Activated CD4-positive, alpha-beta T cell treated with anti-CD3 and anti-CD28 coated beads, Interleukin-2, amount 10 ng/mL, durations not matched to agents 7 days and 5 days (primary cell): ENCODE data around the gene SNRPA1. TPM values are rescaled to one million over a fixed set of nuclear protein-coding genes. Genes with fewer than 3 reads are reported as not detected.

Source experiments
- CTCF ChIA-PET: fragments of 350-600 bp; sonication (Branson Sonifier 250); formaldehyde crosslinking; loops from one replicate; lab custom pipeline; 2021; ENCODE audit warnings: antibody characterized with exemption; lab: Charles Lee
- POLR2A ChIA-PET: fragments of 350-600 bp; sonication (Branson Sonifier 250); formaldehyde crosslinking; loops from one replicate; lab custom pipeline; 2021; ENCODE audit warnings: antibody characterized with exemption; lab: Charles Lee
- DNase-seq: peaks from one replicate; pipeline ENCODE4 v3.0.0-alpha.2; 2020
- H3K27ac Mint-ChIP-seq: one replicate; pipeline ENCODE4 v1.8.0; 2021; ENCODE audit warnings: mild to moderate bottlenecking, moderate library complexity, mixed read lengths
- H3K27me3 Mint-ChIP-seq: one replicate; pipeline ENCODE4 v1.8.0; 2021; ENCODE audit warnings: mixed read lengths
- H3K36me3 Mint-ChIP-seq: one replicate; pipeline ENCODE4 v1.8.0; 2021; ENCODE audit warnings: low read depth, mixed read lengths
- H3K4me1 Mint-ChIP-seq: one replicate; pipeline ENCODE4 v1.8.0; 2021; ENCODE audit warnings: mixed read lengths
- H3K4me3 Mint-ChIP-seq: one replicate; pipeline ENCODE4 v1.8.0; 2021; ENCODE audit warnings: mild to moderate bottlenecking, moderate library complexity, mixed read lengths
- H3K9me3 Mint-ChIP-seq: one replicate; pipeline ENCODE4 v1.8.0; 2021; ENCODE audit warnings: mixed read lengths
- total RNA-seq, 2 experiments: library from RNA; stranded (reverse); gene quantifications; one replicate each; pipeline ENCODE4 v1.2.3, GENCODE V29; 2021

Gene SNRPA1
- total RNA-seq, 2 experiments from 2014 or later = 92.8 to 109 TPM

DNA sequence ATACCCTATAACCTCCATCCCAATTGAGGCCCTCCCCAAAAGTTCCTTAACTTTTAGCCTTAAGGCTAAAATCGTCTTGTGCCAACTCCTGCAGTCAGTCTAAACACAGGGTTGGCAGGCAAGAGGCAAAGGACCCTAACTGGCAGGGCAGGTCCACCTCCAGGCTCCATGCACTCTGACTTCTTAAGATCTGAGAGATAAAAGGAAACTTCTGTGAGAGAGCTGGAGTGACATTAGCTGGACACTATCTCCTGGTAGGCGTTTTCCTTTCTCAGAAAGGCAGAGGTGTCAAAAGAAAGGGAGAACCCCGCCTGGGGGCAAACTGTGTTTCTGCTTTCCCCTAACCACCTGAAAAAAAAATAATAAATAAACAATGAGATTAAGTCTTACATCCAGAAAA is 46.8 kb downstream of the SNRPA1 start:
- no peaks in the 10 kb centered on the region for H3K27me3 Mint-ChIP-seq

DNA sequence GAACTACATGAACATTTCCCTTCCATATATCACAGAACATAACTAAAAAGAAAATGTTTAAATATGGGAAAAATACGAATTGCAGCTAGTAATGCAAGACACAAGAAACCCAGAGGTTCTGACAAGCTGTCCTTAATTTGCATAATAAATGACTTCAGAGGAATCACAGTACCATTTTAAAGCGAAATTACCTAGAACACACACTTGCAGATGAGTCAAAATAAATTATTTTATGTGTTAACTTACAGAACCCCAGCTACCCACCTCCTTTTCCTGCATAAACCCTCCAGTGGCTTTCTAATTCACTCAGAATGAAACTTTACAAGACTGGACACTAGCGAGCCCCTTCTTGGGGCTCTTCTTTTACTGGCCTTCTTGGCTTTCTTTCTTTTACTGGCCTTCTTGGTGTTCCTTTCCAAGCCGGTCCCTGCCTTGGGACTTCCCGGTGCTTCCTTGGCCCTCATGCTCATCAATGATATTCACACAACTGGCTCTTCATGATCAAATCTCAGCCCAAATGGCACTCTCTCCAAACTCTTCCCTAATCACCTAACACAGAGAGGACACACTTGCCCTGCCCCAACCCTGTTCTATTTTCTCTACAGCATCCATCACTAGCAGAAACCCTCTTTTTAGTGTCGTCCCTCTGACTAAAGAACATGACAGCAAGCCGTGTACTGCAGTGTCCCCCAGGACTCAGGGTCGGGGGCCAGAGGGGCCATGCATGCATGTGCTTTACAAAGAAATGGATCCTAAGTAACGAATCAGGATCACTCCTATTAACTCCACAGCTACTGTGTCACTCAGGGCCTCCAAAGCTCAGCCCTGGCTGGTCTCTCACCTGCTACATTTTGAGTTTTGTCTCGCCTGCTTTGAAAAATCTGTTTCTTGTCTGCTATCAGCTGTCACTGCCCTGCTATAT is 48.0 kb downstream of the SNRPA1 start:
- H3K27me3 Mint-ChIP-seq = no peaks in the 10 kb centered on the region
- H3K36me3 Mint-ChIP-seq = peaks cover 41% of the 10 kb centered on the region
- no peaks in the 10 kb centered on the region for H3K9me3 Mint-ChIP-seq
- ChIA-PET POLR2A (no interaction called here), CTCF (interaction anchor here (0.8 to 1.6 kb wide), 4 partner anchors 11 to 73 kb away, joined by 3 to 6 read pairs (median 3); no protein-coding TSS in a partner anchor)
- DNase-seq = no peak
- H3K4me1 Mint-ChIP-seq = peaks cover 82% of the 10 kb centered on the region
- H3K4me3 Mint-ChIP-seq = peak overlapping the region; percentile 6
- peak overlapping the region; percentile 33 for H3K27ac Mint-ChIP-seq

More for the DNA sequence above, 46.8 kb downstream of the SNRPA1 start:
- peak overlapping the region; percentile 33 for H3K27ac Mint-ChIP-seq
- no peak for DNase-seq
- ChIA-PET POLR2A (interaction anchor here (0.7 kb wide), 2 partner anchors 10 to 48 kb away, joined by 5 read pairs; no protein-coding TSS in a partner anchor), CTCF (interaction anchor here (0.9 to 1.6 kb wide), 3 partner anchors 10 to 133 kb away, joined by 3 to 6 read pairs (median 3); no protein-coding TSS in a partner anchor)
- H3K4me3 Mint-ChIP-seq = no peak overlapping the region
- peaks cover 80% of the 10 kb centered on the region for H3K4me1 Mint-ChIP-seq
- no peaks in the 10 kb centered on the region for H3K9me3 Mint-ChIP-seq
- peaks cover 36% of the 10 kb centered on the region for H3K36me3 Mint-ChIP-seq

DNA sequence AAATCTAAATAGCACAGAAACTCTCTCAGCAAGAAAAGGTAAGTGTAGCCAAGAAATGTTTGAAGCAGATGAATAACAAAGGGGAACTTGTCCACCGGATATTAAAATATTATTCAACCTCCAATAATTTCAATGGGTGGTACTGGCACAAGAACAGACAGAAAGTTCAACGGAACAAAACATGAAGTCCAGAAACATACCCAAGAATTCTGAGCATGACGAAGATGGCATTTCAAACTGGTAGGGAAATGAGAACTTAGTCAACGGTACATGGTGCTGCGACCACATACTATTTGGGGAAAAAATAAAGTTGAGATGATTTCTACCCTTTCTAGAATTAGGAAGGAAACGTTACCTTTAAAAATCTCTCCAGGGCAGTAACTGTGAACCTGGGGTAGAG is 48.7 kb downstream of the SNRPA1 start:
- H3K4me3 Mint-ChIP-seq = peak overlapping the region; percentile 8
- H3K9me3 Mint-ChIP-seq = no peaks in the 10 kb centered on the region
- H3K27ac Mint-ChIP-seq = peak overlapping the region; percentile 9
- H3K36me3 Mint-ChIP-seq = peaks cover 44% of the 10 kb centered on the region
- ChIA-PET POLR2A (no interaction called here), CTCF (interaction anchor here (0.8 to 1.1 kb wide), 2 partner anchors 40 to 74 kb away, joined by 3 read pairs; no protein-coding TSS in a partner anchor)
- H3K4me1 Mint-ChIP-seq = peaks cover 89% of the 10 kb centered on the region
- no peaks in the 10 kb centered on the region for H3K27me3 Mint-ChIP-seq
- DNase-seq = no peak

DNA sequence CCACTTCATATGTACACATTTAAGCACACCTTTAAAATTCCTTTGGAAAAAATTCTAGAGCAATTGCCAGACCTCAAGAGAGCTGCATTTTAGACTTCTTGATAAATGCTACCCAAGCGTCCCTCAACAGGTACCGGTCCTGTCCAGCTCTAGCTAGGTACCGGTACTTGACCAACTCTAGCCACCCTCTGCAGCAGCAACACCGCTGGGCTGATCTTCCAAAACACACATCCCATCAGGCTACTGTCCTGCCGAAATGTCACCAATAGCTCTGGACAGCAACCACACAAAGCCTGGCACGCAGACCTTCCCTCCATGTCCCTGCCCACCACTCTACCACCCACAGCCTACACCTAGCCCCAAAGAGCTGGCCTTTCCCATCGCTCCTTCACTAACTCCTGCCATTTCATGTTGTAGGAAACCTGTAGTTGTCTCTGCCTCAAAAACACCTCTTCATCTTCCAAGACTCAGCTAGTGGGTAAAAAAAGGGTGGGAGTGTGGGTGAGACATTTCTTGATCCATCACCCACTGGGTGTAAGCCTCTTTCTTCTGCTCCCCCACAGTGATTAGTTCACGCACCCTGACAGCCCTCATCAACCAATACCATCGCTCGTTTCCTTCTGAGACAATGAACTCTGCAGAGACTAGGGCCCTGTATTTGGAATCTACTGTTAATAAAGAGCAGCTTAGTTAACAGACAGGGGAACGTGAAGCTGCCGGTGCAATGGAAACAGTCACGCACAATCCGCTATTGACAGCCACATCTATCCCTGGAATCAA is 50.0 kb downstream of the SNRPA1 start:
- CTCF ChIA-PET = interaction anchor here (0.8 to 1.9 kb wide), 13 partner anchors 10 to 123 kb away, joined by 3 to 7 read pairs (median 4); no protein-coding TSS in a partner anchor

DNA sequence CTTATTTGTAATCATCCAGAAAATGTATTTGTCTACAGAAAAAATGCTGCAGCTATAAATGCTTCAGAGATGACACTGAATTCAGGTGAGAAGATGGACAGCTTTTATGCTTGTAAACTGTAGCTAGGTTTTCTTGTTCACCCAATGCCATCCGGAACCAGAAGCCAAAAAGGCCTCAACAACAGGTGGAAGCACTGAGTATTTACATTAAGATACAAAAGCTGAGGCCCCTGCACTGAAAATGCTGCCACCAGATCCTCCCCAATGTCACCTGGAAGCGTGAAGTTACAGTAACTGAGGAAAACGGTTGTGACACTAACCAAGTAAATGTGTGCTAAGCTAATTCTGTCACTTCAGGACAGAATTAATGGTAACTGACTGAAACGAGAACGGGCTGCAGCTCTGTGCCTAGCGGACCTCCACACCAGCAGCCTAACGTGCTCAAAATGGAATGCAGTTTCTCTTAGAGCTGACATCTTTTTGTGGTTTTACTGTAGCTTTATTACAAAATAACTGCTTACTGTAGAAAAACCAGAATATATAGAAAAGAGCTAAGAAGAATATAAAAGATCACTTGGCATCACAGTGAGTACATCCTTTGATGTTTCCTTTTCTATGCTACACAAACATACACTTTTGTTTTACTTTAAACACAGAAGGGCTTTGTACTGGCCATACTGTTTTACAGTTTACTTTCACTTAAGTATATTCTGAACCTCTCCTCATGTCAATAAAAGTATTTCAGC is 50.8 kb downstream of the SNRPA1 start:
- Mint-ChIP-seq H3K27ac (peak overlapping the region; percentile 76), H3K9me3 (no peaks in the 10 kb centered on the region), H3K4me3 (peak overlapping the region; percentile 60), H3K27me3 (no peaks in the 10 kb centered on the region), H3K36me3 (peaks cover 39% of the 10 kb centered on the region), H3K4me1 (peaks cover 94% of the 10 kb centered on the region)
- ChIA-PET POLR2A (interaction anchor here (0.7 to 0.9 kb wide), 2 partner anchors 38 to 44 kb away, joined by 3 read pairs; no protein-coding TSS in a partner anchor), CTCF (interaction anchor here (0.6 to 1.9 kb wide), 10 partner anchors 11 to 122 kb away, joined by 3 to 7 read pairs (median 4); no protein-coding TSS in a partner anchor)
- DNase-seq = no peak

More for the DNA sequence above, 50.0 kb downstream of the SNRPA1 start:
- H3K36me3 Mint-ChIP-seq = peaks cover 36% of the 10 kb centered on the region
- peak overlapping the region; percentile 60 for H3K4me3 Mint-ChIP-seq
- POLR2A ChIA-PET = no interaction called here
- no peak for DNase-seq
- no peaks in the 10 kb centered on the region for H3K9me3 Mint-ChIP-seq
- peaks cover 94% of the 10 kb centered on the region for H3K4me1 Mint-ChIP-seq
- H3K27ac Mint-ChIP-seq = peak overlapping the region; percentile 76
- no peaks in the 10 kb centered on the region for H3K27me3 Mint-ChIP-seq

DNA sequence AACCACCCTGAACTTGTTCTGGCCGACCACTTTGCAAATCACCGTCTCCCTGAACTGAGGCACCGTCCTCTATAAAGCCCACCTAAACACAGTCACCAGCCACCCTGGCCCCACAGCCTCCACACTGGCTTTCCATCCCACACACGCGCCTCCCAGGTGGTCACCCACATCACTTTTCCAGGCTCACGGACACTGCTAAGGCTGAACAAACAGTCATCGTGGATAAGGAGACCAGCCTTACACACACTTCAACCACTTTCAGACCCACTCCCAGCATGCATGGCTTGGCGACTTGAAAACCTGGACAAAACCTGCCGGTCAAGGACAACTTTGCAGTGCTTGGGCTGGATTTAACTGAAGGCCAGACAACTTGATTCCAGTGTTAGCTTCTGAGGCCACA is 51.6 kb downstream of the SNRPA1 start:
- H3K4me1 Mint-ChIP-seq = peaks cover 98% of the 10 kb centered on the region
- DNase-seq = no peak
- peaks cover 40% of the 10 kb centered on the region for H3K36me3 Mint-ChIP-seq
- peak overlapping the region; percentile 84 for H3K27ac Mint-ChIP-seq
- no peaks in the 10 kb centered on the region for H3K27me3 Mint-ChIP-seq
- H3K9me3 Mint-ChIP-seq = no peaks in the 10 kb centered on the region
- ChIA-PET CTCF (interaction anchor here (0.7 to 1.9 kb wide), 10 partner anchors 8 to 228 kb away, joined by 3 to 7 read pairs (median 4); partner anchors contain the start of gene CHSY1), POLR2A (interaction anchor here (0.9 kb wide), 1 partner anchor 37 kb away, joined by 3 read pairs; no protein-coding TSS in a partner anchor)
- H3K4me3 Mint-ChIP-seq = peak overlapping the region; percentile 60

DNA sequence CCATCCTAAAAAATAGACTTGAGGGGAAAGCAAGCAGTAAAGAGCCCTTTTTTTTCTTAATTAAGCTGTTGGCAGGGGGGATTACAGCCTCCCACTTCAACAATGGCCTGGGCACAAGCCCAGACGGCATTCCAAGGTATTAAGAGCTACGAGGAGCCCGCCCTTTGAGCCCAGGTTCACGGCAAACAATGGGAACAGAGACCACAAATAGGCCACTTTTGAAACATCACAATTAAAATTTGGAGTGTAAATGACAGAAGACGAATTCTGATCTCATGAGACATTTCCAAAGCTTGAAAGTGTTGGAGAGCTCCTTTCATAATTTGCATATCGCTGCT is 52.1 kb downstream of the SNRPA1 start:
- ChIA-PET POLR2A (interaction anchor here (0.8 kb wide), 1 partner anchor 48 kb away, joined by 4 read pairs; no protein-coding TSS in a partner anchor), CTCF (interaction anchor here (0.7 to 1.8 kb wide), 8 partner anchors 9 to 227 kb away, joined by 3 to 6 read pairs (median 4); partner anchors contain the start of gene CHSY1)
- peak overlapping the region; percentile 84 for H3K27ac Mint-ChIP-seq
- H3K4me1 Mint-ChIP-seq = peaks cover 94% of the 10 kb centered on the region
- no peak for DNase-seq
- no peaks in the 10 kb centered on the region for H3K27me3 Mint-ChIP-seq
- no peaks in the 10 kb centered on the region for H3K9me3 Mint-ChIP-seq
- H3K36me3 Mint-ChIP-seq = peaks cover 37% of the 10 kb centered on the region
- peak overlapping the region; percentile 60 for H3K4me3 Mint-ChIP-seq

DNA sequence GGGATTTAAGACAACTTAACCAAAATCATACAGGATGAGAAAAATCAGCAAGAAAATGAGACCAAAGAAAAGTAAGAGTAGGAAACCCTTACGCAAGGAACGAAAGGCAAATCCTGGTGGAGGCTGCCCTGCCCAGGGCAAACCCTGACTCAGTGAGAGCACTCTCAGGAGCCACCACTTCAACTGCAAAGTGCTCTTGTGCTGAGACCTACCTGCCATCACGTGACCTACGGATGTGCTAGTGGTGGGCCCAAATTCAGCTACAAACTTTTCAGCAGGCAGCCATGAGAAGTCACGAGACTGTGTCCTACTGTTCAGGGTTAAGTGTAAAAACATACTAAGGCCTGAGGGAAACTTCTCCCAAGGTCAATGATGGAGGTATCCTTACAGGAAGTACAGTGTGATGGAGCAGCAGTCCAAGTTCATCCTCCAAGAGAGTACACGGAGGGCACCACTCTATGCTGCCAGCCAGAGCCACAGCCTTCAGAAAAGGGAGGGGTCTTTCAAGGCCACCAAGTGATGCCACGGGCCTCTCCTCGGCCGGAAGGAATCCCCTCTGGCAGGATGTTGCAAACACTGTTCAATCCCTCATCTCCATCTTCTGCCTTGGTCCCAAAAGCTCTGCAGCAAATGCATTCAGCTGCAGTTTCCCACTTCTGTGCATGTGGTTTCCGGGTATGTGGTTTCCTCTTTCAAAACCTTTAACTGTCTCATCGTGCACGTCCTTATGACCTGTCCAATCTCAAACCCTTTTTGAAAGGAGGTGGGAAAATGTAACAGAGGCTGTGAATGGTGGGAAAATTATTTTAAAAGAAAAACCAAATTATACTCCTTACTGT is 52.7 kb downstream of the SNRPA1 start:
- Mint-ChIP-seq H3K27ac (peak overlapping the region; percentile 84), H3K27me3 (no peaks in the 10 kb centered on the region)

DNA sequence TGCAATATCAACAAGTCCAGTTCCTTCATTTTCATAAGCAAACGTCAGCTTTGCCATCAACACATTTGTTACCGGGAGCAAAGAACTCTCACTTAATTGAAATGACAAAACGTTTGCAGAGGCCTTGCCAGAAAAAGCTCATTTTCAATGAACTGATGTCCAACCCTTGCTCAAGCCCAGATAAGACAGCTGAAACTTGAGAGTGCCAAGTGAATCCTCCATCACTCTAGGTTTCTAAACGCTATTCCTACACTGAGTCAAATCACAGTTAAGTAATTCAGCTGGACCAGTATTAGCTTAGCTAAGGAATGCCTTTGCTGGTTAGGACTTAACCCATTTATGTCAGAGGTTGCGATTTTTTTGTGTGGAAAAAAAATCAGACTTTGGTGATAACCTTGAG is 54.7 kb downstream of the SNRPA1 start:
- no peak for DNase-seq
- ChIA-PET CTCF (interaction anchor here (0.6 to 2.3 kb wide), 10 partner anchors 9 to 226 kb away, joined by 3 to 7 read pairs (median 4); no protein-coding TSS in a partner anchor), POLR2A (no interaction called here)
- H3K27me3 Mint-ChIP-seq = no peaks in the 10 kb centered on the region
- H3K27ac Mint-ChIP-seq = peak overlapping the region; percentile 87
- no peaks in the 10 kb centered on the region for H3K9me3 Mint-ChIP-seq
- H3K36me3 Mint-ChIP-seq = peaks cover 40% of the 10 kb centered on the region
- peaks cover 84% of the 10 kb centered on the region for H3K4me1 Mint-ChIP-seq
- H3K4me3 Mint-ChIP-seq = peak overlapping the region; percentile 48

More for the DNA sequence above, 52.7 kb downstream of the SNRPA1 start:
- Mint-ChIP-seq H3K9me3 (no peaks in the 10 kb centered on the region), H3K36me3 (peaks cover 40% of the 10 kb centered on the region), H3K4me3 (peak overlapping the region; percentile 60), H3K4me1 (peaks cover 91% of the 10 kb centered on the region)
- ChIA-PET POLR2A (interaction anchor here (0.8 kb wide), 1 partner anchor 47 kb away, joined by 4 read pairs; no protein-coding TSS in a partner anchor), CTCF (interaction anchor here (0.7 to 1.8 kb wide), 9 partner anchors 9 to 227 kb away, joined by 3 to 6 read pairs (median 3); partner anchors contain the start of gene CHSY1)
- peak; percentile 80 for DNase-seq

DNA sequence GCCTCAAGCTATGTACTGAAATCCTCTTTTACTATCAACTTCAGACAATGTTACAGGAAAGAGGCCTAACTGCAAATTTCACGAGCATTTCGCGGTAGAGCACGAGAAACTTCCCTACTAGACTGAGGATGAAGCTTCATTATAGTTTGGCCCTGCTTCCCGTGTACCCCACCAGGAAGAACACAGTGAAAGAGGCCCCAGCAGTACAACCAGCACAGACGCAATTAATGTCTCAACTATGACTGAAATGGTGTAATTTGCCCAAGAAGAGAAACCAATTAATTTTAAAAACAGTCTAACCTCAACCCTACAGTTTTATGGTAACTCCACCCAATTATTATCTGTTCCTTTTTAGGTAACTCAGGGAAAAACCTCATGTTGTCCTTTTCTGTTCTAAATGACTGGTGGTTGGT is 55.3 kb downstream of the SNRPA1 start:
- no peaks in the 10 kb centered on the region for H3K9me3 Mint-ChIP-seq
- ChIA-PET POLR2A (no interaction called here), CTCF (interaction anchor here (0.9 to 2.3 kb wide), 11 partner anchors 11 to 157 kb away, joined by 3 to 7 read pairs (median 4); partner anchors contain the start of gene CHSY1)
- H3K27ac Mint-ChIP-seq = peak overlapping the region; percentile 87
- no peak for DNase-seq
- H3K27me3 Mint-ChIP-seq = no peaks in the 10 kb centered on the region
- peaks cover 45% of the 10 kb centered on the region for H3K36me3 Mint-ChIP-seq
- H3K4me1 Mint-ChIP-seq = peaks cover 83% of the 10 kb centered on the region
- peak overlapping the region; percentile 48 for H3K4me3 Mint-ChIP-seq

DNA sequence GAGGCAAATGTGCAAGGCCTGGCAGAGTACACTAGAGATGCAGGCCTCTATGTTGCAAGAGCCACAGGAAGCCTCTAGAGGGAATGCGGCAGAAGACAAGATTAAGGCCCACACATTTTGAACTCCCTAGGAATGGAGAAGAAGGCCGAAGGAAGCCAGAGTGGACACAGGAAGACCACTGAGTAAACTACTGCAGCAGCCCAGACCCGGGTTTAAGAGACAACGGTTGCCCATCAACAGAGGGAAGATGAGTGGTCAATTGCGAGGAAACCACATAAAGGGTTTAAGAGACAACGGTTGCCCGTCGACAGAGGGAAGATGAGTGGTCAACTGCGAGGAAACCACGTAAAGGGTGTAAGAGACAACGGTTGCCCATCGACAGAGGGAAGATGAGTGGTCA is 57.8 kb downstream of the SNRPA1 start:
- ChIA-PET POLR2A (no interaction called here), CTCF (no interaction called here)
- DNase-seq = no peak
- Mint-ChIP-seq H3K27ac (no peak overlapping the region), H3K36me3 (peaks cover 52% of the 10 kb centered on the region), H3K27me3 (no peaks in the 10 kb centered on the region), H3K9me3 (no peaks in the 10 kb centered on the region), H3K4me3 (no peak overlapping the region), H3K4me1 (peaks cover 70% of the 10 kb centered on the region)
